GM12892 (cell line): ENCODE data around the gene CCDC50.

Source experiments
- POLR2A ChIP-seq: IDR thresholded peaks from 2 replicates; pipeline ENCODE4 v1.6.1; 2011; ENCODE audit warnings: low read depth, low read length, control low read depth
- POLR2AphosphoS5 ChIP-seq: IDR thresholded peaks from 2 replicates; pipeline ENCODE4 v1.6.1; 2011; ENCODE audit warnings: low read depth, low read length, control low read depth

DNA sequence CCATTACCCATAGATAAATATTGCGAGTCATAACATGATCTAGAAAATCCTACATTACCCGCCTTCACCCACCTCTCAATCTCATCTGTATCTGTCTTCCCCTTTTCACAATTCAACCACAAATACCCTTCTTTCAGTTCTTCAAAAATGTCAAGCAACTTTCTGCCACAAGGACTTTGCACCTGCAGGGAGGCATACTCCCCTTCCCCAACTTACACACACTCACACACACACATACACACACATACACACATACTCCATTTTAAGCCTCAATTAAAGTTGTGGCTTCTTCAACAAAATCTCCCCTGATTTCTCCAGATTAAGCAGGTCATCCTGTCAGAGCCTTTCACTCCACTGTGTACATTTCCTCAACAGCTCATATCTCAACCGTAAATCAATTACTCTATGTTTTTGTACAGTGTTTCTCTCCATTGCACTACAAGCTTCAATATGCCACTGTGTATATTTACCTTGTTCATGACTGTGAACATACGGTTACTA, 33.1 kb upstream of the CCDC50 start:
- TF ChIP-seq POLR2AphosphoS5 (no peak), POLR2A (no peak)
